ENCODE measurements around the gene RBFOX2.
A peak's percentile ranks its signal among the peaks of the same experiment; 100 is the strongest.
"Not testable (repeated sequence)": the region's sequence is repeated elsewhere in the genome, so short reads cannot be mapped to it uniquely, and the experiment has no call there.

The RBFOX2 gene

GRCh38 chr22:35746946-35747703, 281.5 kb downstream of the RBFOX2 start:
- no peak for TF ChIP-seq FOXP2 (optimal IDR thresholded peaks at IDR 0.05; ENCODE audit: control extremely low read depth, extremely low read length, insufficient read depth)
- no peak for TF ChIP-seq EZH2 (IDR thresholded peaks at IDR 0.05)
- no peak for TF ChIP-seq POLR2AphosphoS5 (IDR thresholded peaks at IDR 0.05; ENCODE audit: borderline replicate concordance, low read depth, low read length)
- H3K36me3 ChIP-seq (ENCODE audit: insufficient read depth, low read length): peaks cover 35% of the 10 kb centered on the region
- no peak for DNase-seq (ENCODE audit: low read depth, low spot score)
- H3K9me3 ChIP-seq (ENCODE audit: low read depth, low read length): no peaks in the 10 kb centered on the region
- H3K27ac ChIP-seq: peak overlapping the region; percentile 99
- H3K9ac ChIP-seq (ENCODE audit: insufficient read length): no peak overlapping the region
- H3K4me3 ChIP-seq: no peak overlapping the region

- TF ChIP-seq POLR2AphosphoS5 (IDR thresholded peaks at IDR 0.05; ENCODE audit: borderline replicate concordance, low read depth, low read length) (no peak), EZH2 (IDR thresholded peaks at IDR 0.05) (no peak), FOXP2 (optimal IDR thresholded peaks at IDR 0.05; ENCODE audit: control extremely low read depth, extremely low read length, insufficient read depth) (no peak)
- no peak overlapping the region for H3K27ac ChIP-seq
- no peak overlapping the region for H3K9ac ChIP-seq (ENCODE audit: insufficient read length)
- H3K36me3 ChIP-seq (ENCODE audit: insufficient read depth, low read length): peaks cover 39% of the 10 kb centered on the region
- no peak for DNase-seq (ENCODE audit: low read depth, low spot score)
- no peaks in the 10 kb centered on the region for H3K9me3 ChIP-seq (ENCODE audit: low read depth, low read length)
- H3K4me3 ChIP-seq: no peak overlapping the region
These were observed 282.4 kb downstream of the RBFOX2 start for GRCh38 chr22:35746248-35746647.

- no peaks in the 10 kb centered on the region for H3K9me3 ChIP-seq (ENCODE audit: low read depth, low read length)
- peak overlapping the region; percentile 82 for H3K27ac ChIP-seq
- H3K4me3 ChIP-seq: peak overlapping the region; percentile 21; the same call in 1 of the 2 replicates
- peaks cover 39% of the 10 kb centered on the region for H3K36me3 ChIP-seq (ENCODE audit: insufficient read depth, low read length)
- peak overlapping the region; percentile 27 for H3K9ac ChIP-seq (ENCODE audit: insufficient read length)
- no peak for DNase-seq (ENCODE audit: low read depth, low spot score)
- TF ChIP-seq EZH2 (IDR thresholded peaks at IDR 0.05) (no peak), POLR2AphosphoS5 (IDR thresholded peaks at IDR 0.05; ENCODE audit: borderline replicate concordance, low read depth, low read length) (no peak), FOXP2 (optimal IDR thresholded peaks at IDR 0.05; ENCODE audit: control extremely low read depth, extremely low read length, insufficient read depth) (no peak)
These were observed 285.2 kb downstream of the RBFOX2 start for GRCh38 chr22:35743326-35743860.

- Histone ChIP-seq H3K36me3 (ENCODE audit: insufficient read depth, low read length) (peaks cover 39% of the 10 kb centered on the region), H3K9me3 (ENCODE audit: low read depth, low read length) (no peaks in the 10 kb centered on the region), H3K4me3 (no peak overlapping the region), H3K27ac (peak overlapping the region; percentile 82; the same call in 1 of the 2 replicates), H3K9ac (ENCODE audit: insufficient read length) (no peak overlapping the region)
- DNase-seq (ENCODE audit: low read depth, low spot score): no peak
- TF ChIP-seq POLR2AphosphoS5 (IDR thresholded peaks at IDR 0.05; ENCODE audit: borderline replicate concordance, low read depth, low read length) (no peak), EZH2 (IDR thresholded peaks at IDR 0.05) (no peak), FOXP2 (optimal IDR thresholded peaks at IDR 0.05; ENCODE audit: control extremely low read depth, extremely low read length, insufficient read depth) (no peak)
These were observed 286.1 kb downstream of the RBFOX2 start for GRCh38 chr22:35742342-35743100.

GRCh38 chr22:35740616-35741015, 288.0 kb downstream of the RBFOX2 start:
- Histone ChIP-seq H3K27ac (no peak overlapping the region), H3K36me3 (ENCODE audit: insufficient read depth, low read length) (peaks cover 28% of the 10 kb centered on the region), H3K9me3 (ENCODE audit: low read depth, low read length) (no peaks in the 10 kb centered on the region)

GRCh38 chr22:35739931-35740380, 288.7 kb downstream of the RBFOX2 start:
- no peaks in the 10 kb centered on the region for H3K9me3 ChIP-seq (ENCODE audit: low read depth, low read length)
- no peak for TF ChIP-seq EZH2 (IDR thresholded peaks at IDR 0.05)
- TF ChIP-seq POLR2AphosphoS5 (IDR thresholded peaks at IDR 0.05; ENCODE audit: borderline replicate concordance, low read depth, low read length): no peak
- no peak for TF ChIP-seq FOXP2 (optimal IDR thresholded peaks at IDR 0.05; ENCODE audit: control extremely low read depth, extremely low read length, insufficient read depth)
- H3K36me3 ChIP-seq (ENCODE audit: insufficient read depth, low read length): peaks cover 26% of the 10 kb centered on the region
- DNase-seq (ENCODE audit: low read depth, low spot score): no peak
- no peak overlapping the region for H3K27ac ChIP-seq
- H3K9ac ChIP-seq (ENCODE audit: insufficient read length): no peak overlapping the region
- H3K4me3 ChIP-seq: no peak overlapping the region

More at GRCh38 chr22:35740616-35741015, 288.0 kb downstream of the RBFOX2 start:
- no peak overlapping the region for H3K4me3 ChIP-seq
- H3K9ac ChIP-seq (ENCODE audit: insufficient read length): no peak overlapping the region
- DNase-seq (ENCODE audit: low read depth, low spot score): no peak
- TF ChIP-seq EZH2 (IDR thresholded peaks at IDR 0.05) (no peak), FOXP2 (optimal IDR thresholded peaks at IDR 0.05; ENCODE audit: control extremely low read depth, extremely low read length, insufficient read depth) (no peak), POLR2AphosphoS5 (IDR thresholded peaks at IDR 0.05; ENCODE audit: borderline replicate concordance, low read depth, low read length) (no peak)

- Histone ChIP-seq H3K27ac (no peak overlapping the region; the same call in 1 of the 2 replicates), H3K9me3 (ENCODE audit: low read depth, low read length) (no peaks in the 10 kb centered on the region), H3K36me3 (ENCODE audit: insufficient read depth, low read length) (peaks cover 26% of the 10 kb centered on the region), H3K9ac (ENCODE audit: insufficient read length) (no peak overlapping the region), H3K4me3 (no peak overlapping the region)
- DNase-seq (ENCODE audit: low read depth, low spot score): no peak
- TF ChIP-seq EZH2 (IDR thresholded peaks at IDR 0.05): no peak
- no peak for TF ChIP-seq POLR2AphosphoS5 (IDR thresholded peaks at IDR 0.05; ENCODE audit: borderline replicate concordance, low read depth, low read length)
- no peak for TF ChIP-seq FOXP2 (optimal IDR thresholded peaks at IDR 0.05; ENCODE audit: control extremely low read depth, extremely low read length, insufficient read depth)
These were observed 289.3 kb downstream of the RBFOX2 start for GRCh38 chr22:35739076-35739930.

GRCh38 chr22:35737886-35738285, 290.7 kb downstream of the RBFOX2 start:
- not testable (repeated sequence) for H3K9me3 ChIP-seq (ENCODE audit: low read depth, low read length); H3K9ac ChIP-seq (ENCODE audit: insufficient read length); H3K4me3 ChIP-seq; H3K27ac ChIP-seq; DNase-seq (ENCODE audit: low read depth, low spot score)
- peaks cover 14% of the 10 kb centered on the region; the same call in 1 of the 2 replicates for H3K36me3 ChIP-seq (ENCODE audit: insufficient read depth, low read length)

Measured in SK-N-MC (cell line).